Measurements from ENCODE around the gene UNC79.

- TF ChIP-seq POLR2A (IDR thresholded peaks at IDR 0.05; ENCODE audit: low read depth, low read length) (no peak), POLR2AphosphoS5 (IDR thresholded peaks at IDR 0.05; ENCODE audit: low read depth, low read length) (no peak), TAF1 (IDR thresholded peaks at IDR 0.05; ENCODE audit: borderline replicate concordance, low read depth, low read length) (no peak)
Measured at GRCh38 chr14:93719256-93719655, 288.5 kb downstream of the UNC79 start.
